Suprapubic skin (tissue), 4 donors: Measurements from ENCODE around the gene SGCE. TPM values are rescaled to one million over a fixed set of nuclear protein-coding genes. Genes with fewer than 3 reads are reported as not detected.

Experiments
- DNase-seq, 2 donors: peaks; one replicate each; pipeline ENCODE4 v3.0.0-alpha.2; 2019; ENCODE audit warnings: low spot score in 2 of 2
- H3K27ac ChIP-seq: fragments of 200-600 bp; sonication (generic); one replicate; pipeline ENCODE4 v1.5.1; 2019
- H3K27me3 ChIP-seq: fragments of 200-600 bp; sonication (generic); one replicate; pipeline ENCODE4 v1.5.1; 2019
- H3K36me3 ChIP-seq: fragments of 200-600 bp; sonication (generic); one replicate; pipeline ENCODE4 v1.5.1; 2019
- H3K4me1 ChIP-seq: fragments of 200-600 bp; sonication (generic); one replicate; pipeline ENCODE4 v1.5.1; 2019
- H3K4me3 ChIP-seq: fragments of 200-600 bp; sonication (generic); one replicate; pipeline ENCODE4 v1.5.1; 2019; ENCODE audit warnings: mild to moderate bottlenecking
- H3K9me3 ChIP-seq: fragments of 200-600 bp; sonication (generic); one replicate; pipeline ENCODE4 v1.5.1; 2019
- CTCF ChIP-seq, 2 donors: fragments of 200-600 bp in 1 of 2; fragments of 450-650 bp in 1 of 2; sonication (generic) in 1 of 2; IDR thresholded peaks; one replicate each; pipeline ENCODE4 v1.5.1; 2016 to 2019; ENCODE audit warnings: antibody characterized with exemption in 2 of 2, mild to moderate bottlenecking in 1 of 2, moderate library complexity in 1 of 2
- EP300 ChIP-seq: sonication (generic); formaldehyde crosslinking; IDR thresholded peaks from one replicate; pipeline ENCODE4 v1.6.1; 2017; ENCODE audit warnings: antibody characterized with exemption
- POLR2A ChIP-seq, 2 donors: fragments of 450-650 bp; IDR thresholded peaks; one replicate each; pipeline ENCODE4 v1.6.1; 2017; ENCODE audit warnings: antibody characterized with exemption in 2 of 2, mild to moderate bottlenecking in 2 of 2, moderate library complexity in 2 of 2
- POLR2AphosphoS5 ChIP-seq, 3 donors: sonication (generic); formaldehyde crosslinking; IDR thresholded peaks; one replicate each; pipeline ENCODE4 v1.6.1; 2017; ENCODE audit warnings: antibody characterized with exemption in 3 of 3
- WGBS: methylation state at CpG from one replicate; pipeline ENCODE4 v1.1.5; 2018; 5-methylcytosine and 5-hydroxymethylcytosine counted together
- total RNA-seq, 4 donors: library from RNA; depleted of rRNA; stranded (reverse); fragments of >200 nt; gene quantifications; one replicate each; pipeline ENCODE4 v1.1.0, GENCODE V29; 2016

The SGCE gene
- total RNA-seq, 4 donors from 2014 or later: 6.3 to 20.0 (median 13.2) TPM

- TF ChIP-seq CTCF (IDR thresholded peaks at IDR 0.05): no peak
- TF ChIP-seq EP300: no peak
- TF ChIP-seq POLR2A (IDR thresholded peaks at IDR 0.05): no peak
- TF ChIP-seq POLR2AphosphoS5 (IDR thresholded peaks at IDR 0.05): no peak
- no peaks in the 10 kb centered on the region for H3K27me3 ChIP-seq
- WGBS: 78% methylated on average over 3 of the region's 3 CpGs
- H3K27ac ChIP-seq: no peak overlapping the region
- H3K4me1 ChIP-seq: no peaks in the 10 kb centered on the region
- no peaks in the 10 kb centered on the region for H3K9me3 ChIP-seq
- no peaks in the 10 kb centered on the region for H3K36me3 ChIP-seq
- DNase-seq: no peak
- no peak overlapping the region for H3K4me3 ChIP-seq
These were observed 20.5 kb upstream of the SGCE start for GRCh38 chr7:94676431-94676830.

GRCh38 chr7:94675356-94675755, 19.4 kb upstream of the SGCE start:
- Histone ChIP-seq H3K4me1 (no peaks in the 10 kb centered on the region), H3K9me3 (no peaks in the 10 kb centered on the region), H3K4me3 (no peak overlapping the region), H3K27me3 (no peaks in the 10 kb centered on the region), H3K27ac (no peak overlapping the region), H3K36me3 (no peaks in the 10 kb centered on the region)
- DNase-seq: no peak
- TF ChIP-seq EP300: no peak
- TF ChIP-seq POLR2AphosphoS5 (IDR thresholded peaks at IDR 0.05): no peak
- TF ChIP-seq POLR2A (IDR thresholded peaks at IDR 0.05): no peak
- no peak for TF ChIP-seq CTCF (IDR thresholded peaks at IDR 0.05)
- 97% methylated on average over 8 of the region's 8 CpGs for WGBS

GRCh38 chr7:94671444-94672235, 15.7 kb upstream of the SGCE start:
- no peak overlapping the region for H3K4me3 ChIP-seq
- no peak for DNase-seq
- TF ChIP-seq POLR2AphosphoS5 (IDR thresholded peaks at IDR 0.05) (no peak), CTCF (IDR thresholded peaks at IDR 0.05) (no peak), EP300 (no peak), POLR2A (IDR thresholded peaks at IDR 0.05) (no peak)
- H3K27ac ChIP-seq: no peak overlapping the region
- no peaks in the 10 kb centered on the region for H3K36me3 ChIP-seq
- H3K9me3 ChIP-seq: no peaks in the 10 kb centered on the region
- no peaks in the 10 kb centered on the region for H3K27me3 ChIP-seq
- 89% methylated on average over 4 of the region's 4 CpGs for WGBS
- H3K4me1 ChIP-seq: no peaks in the 10 kb centered on the region

GRCh38 chr7:94669773-94670495, 14.0 kb upstream of the SGCE start:
- H3K27me3 ChIP-seq: no peaks in the 10 kb centered on the region
- no peak overlapping the region for H3K27ac ChIP-seq
- H3K9me3 ChIP-seq: no peaks in the 10 kb centered on the region
- TF ChIP-seq POLR2A (IDR thresholded peaks at IDR 0.05): no peak
- TF ChIP-seq POLR2AphosphoS5 (IDR thresholded peaks at IDR 0.05): no peak
- TF ChIP-seq CTCF (IDR thresholded peaks at IDR 0.05): no peak
- no peak for TF ChIP-seq EP300
- WGBS: 91% methylated on average over 1 of the region's 1 CpG
- H3K4me3 ChIP-seq: no peak overlapping the region
- DNase-seq: no peak
- no peaks in the 10 kb centered on the region for H3K4me1 ChIP-seq
- no peaks in the 10 kb centered on the region for H3K36me3 ChIP-seq

GRCh38 chr7:94666879-94667587, 11.1 kb upstream of the SGCE start:
- H3K27ac ChIP-seq: no peak overlapping the region
- no peak overlapping the region for H3K4me3 ChIP-seq
- H3K9me3 ChIP-seq: no peaks in the 10 kb centered on the region
- no peak for DNase-seq
- no peaks in the 10 kb centered on the region for H3K4me1 ChIP-seq
- no peaks in the 10 kb centered on the region for H3K27me3 ChIP-seq
- H3K36me3 ChIP-seq: no peaks in the 10 kb centered on the region
- WGBS: 87% methylated on average over 3 of the region's 3 CpGs
- TF ChIP-seq POLR2AphosphoS5 (IDR thresholded peaks at IDR 0.05) (no peak), CTCF (IDR thresholded peaks at IDR 0.05) (no peak)
